Measurements from ENCODE around the gene GADD45B. TPM values are rescaled to one million over a fixed set of nuclear protein-coding genes. Genes with fewer than 3 reads are reported as not detected.

GADD45B gene
- total RNA-seq, 2 donors from 2014 or later, result 233 to 784 TPM

DNA sequence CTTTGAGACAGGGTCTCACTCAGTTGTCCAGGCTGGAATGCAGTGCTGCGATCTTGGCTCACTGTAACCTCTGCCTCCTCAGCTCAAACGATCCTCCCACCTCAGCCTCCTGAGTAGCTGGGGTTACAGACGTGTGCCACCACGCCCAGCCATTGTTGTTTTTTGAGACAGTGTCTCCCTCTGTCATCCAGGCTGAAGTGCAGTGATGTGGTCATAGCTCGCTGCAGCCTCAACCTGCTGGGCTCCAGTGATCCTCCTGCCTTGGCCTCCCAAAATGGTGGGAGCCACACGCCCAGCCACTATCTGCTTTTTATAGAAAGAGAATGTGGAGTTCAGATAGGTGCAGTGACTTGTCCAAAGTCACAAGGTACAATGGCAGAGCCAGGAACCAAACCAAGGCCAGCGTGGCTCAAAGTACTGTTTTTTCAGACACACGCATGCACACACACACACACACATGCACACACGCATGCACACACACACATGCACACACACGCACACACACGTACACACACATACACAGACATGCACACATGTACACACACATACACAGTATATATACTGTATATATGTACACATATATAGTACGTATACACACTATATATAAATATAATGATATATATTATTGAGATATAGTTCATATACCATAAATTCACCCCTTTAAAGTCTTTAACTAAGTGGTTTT, 6.6 kb downstream of the GADD45B start:
- peaks cover 17% of the 10 kb centered on the region for H3K36me3 Mint-ChIP-seq
- H3K9me3 Mint-ChIP-seq, result no peaks in the 10 kb centered on the region
- peaks cover 0 to 2% of the 10 kb centered on the region in 2 donors for H3K27me3 Mint-ChIP-seq
- H3K4me1 Mint-ChIP-seq (ENCODE audit: low read depth in 2 of 2), result peaks cover 10 to 25% of the 10 kb centered on the region in 2 donors
- DNase-seq (ENCODE audit: low spot score), result no peak
- no peak overlapping the region for H3K4me3 Mint-ChIP-seq
- peak overlapping the region in 1 of 2 donors; percentile 64 for H3K27ac Mint-ChIP-seq
- no peak for ATAC-seq

DNA sequence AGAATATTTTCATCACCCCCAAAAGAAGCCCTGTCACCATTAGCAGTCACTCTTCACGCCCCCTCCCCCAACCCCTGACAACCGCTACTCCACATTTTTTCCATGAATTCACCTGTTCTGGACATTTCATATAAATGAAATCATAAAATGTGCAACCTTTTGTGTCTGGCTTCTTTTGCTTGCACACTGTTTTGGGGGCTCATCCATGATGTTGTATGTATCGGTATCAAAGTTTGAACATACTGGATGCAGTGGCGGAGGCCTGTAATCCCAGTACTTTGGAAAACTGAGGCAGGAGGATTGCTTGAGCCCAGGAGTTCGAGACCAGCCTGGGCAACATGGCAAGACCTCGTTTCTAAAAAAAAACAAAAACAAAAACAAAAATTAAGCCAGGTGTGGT, 7.2 kb downstream of the GADD45B start:
- DNase-seq (ENCODE audit: low spot score) (no peak), ATAC-seq (no peak)
- Mint-ChIP-seq H3K36me3 (peaks cover 12% of the 10 kb centered on the region), H3K27ac (peak overlapping the region in 1 of 2 donors; percentile 64), H3K4me3 (no peak overlapping the region), H3K27me3 (peaks cover 0 to 2% of the 10 kb centered on the region in 2 donors), H3K9me3 (no peaks in the 10 kb centered on the region), H3K4me1 (ENCODE audit: low read depth in 2 of 2) (peaks cover 6 to 22% of the 10 kb centered on the region in 2 donors)

DNA sequence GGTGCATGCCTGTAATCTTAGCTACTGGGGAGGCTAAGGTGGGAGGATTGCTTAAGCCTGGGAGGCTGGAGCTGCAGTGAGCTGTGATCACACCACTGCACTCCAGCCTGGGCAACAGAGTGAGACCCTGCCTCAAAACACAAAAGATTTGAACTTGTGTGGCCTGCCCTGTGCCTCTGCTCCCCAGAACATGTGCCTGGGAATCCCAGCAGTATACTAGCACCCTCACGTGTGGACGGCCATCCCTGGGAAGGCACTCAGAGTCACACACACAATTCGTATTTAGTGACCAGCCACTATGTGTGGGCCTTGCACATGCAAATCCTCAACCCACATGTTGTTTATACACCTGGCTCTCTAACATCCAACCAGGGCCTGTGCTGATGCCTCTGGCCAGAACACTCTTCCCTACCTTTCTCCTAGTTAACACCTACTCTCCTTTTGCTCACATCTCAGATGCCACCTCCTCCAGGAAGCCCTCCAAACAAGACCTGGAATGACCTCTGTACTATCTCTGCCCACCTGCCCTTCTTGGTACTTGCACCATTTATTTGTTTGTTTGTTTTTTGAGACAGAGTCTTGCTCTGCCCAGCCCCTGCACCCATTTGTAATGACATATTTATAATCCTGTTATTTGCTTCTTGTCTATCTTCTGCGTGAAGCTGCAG, 7.7 kb downstream of the GADD45B start:
- H3K4me3 Mint-ChIP-seq, result no peak overlapping the region
- DNase-seq (ENCODE audit: low spot score) (no peak), ATAC-seq (no peak)
- H3K27ac Mint-ChIP-seq, result no peak overlapping the region
- H3K36me3 Mint-ChIP-seq, result peaks cover 6% of the 10 kb centered on the region
- peaks cover 0 to 2% of the 10 kb centered on the region in 2 donors for H3K27me3 Mint-ChIP-seq
- no peaks in the 10 kb centered on the region for H3K9me3 Mint-ChIP-seq
- peaks cover under 1 to 17% of the 10 kb centered on the region in 2 donors for H3K4me1 Mint-ChIP-seq (ENCODE audit: low read depth in 2 of 2)

DNA sequence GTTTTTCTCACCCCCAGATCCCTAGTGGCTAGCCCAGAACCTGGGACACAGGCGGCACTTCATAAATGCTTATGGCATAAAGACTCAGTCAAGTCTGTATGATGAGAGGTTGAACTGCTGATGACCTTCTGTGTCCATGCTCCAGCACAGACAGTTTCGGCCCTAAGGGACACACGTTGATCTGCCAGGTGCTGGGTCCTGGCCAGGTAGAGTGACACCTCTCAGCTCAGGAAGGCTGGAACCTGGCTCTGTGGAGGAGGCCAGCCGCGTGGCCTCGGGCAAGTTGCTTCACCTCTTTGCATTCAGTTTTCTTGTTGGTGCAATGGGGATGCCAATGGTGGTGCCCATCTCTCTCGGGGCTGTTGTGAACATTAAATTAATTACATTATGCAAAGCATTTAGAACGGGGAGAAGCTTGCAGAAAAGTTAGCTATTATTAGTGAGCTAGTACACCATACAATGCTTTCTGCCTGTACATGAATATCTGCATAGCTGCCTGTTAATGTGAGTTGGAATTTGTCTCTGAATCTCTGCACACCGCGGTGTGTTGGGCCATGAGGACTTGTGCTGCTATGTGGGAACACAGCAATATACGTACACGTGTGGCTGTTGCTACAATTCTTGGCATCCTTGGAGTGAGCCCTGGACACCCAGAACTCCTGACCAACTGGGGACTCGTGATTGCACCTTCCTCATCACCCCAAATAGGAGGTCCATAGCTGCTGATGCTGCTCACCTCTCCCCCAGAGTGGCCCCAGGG, 8.4 kb downstream of the GADD45B start:
- H3K27me3 Mint-ChIP-seq, result peaks cover 0 to 2% of the 10 kb centered on the region in 2 donors
- no peaks in the 10 kb centered on the region for H3K9me3 Mint-ChIP-seq
- no peak for DNase-seq (ENCODE audit: low spot score)
- H3K4me3 Mint-ChIP-seq, result no peak overlapping the region
- peaks cover under 1 to 16% of the 10 kb centered on the region in 2 donors for H3K4me1 Mint-ChIP-seq (ENCODE audit: low read depth in 2 of 2)
- peaks cover 6% of the 10 kb centered on the region for H3K36me3 Mint-ChIP-seq
- H3K27ac Mint-ChIP-seq, result no peak overlapping the region
- no peak for ATAC-seq

DNA sequence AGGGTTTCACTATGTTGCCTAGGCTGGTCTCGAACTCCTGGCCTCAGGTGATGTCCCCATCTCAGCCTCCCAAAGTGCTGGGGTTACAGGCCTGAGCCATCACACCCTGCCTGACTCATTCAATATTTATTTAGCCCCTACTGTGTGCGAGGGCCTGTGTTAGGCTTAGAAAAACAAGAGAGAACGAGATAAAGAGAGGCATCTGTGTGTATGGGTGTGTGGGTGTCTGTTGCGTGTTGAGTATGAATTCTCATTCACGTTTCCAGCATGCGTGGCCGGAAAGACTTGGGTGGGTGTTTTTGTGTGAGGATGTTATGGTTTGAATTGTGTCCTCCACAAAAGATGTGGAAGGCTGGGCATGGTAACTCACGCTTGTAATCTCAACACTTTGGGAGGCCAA, 9.5 kb downstream of the GADD45B start:
- H3K4me1 Mint-ChIP-seq (ENCODE audit: low read depth in 2 of 2), result peaks cover 6 to 13% of the 10 kb centered on the region in 2 donors
- H3K27ac Mint-ChIP-seq, result no peak overlapping the region
- no peak overlapping the region for H3K4me3 Mint-ChIP-seq
- ATAC-seq (no peak), DNase-seq (ENCODE audit: low spot score) (no peak)
- peaks cover 6% of the 10 kb centered on the region for H3K36me3 Mint-ChIP-seq
- peaks cover 6 to 8% of the 10 kb centered on the region in 2 donors for H3K27me3 Mint-ChIP-seq
- no peaks in the 10 kb centered on the region for H3K9me3 Mint-ChIP-seq

DNA sequence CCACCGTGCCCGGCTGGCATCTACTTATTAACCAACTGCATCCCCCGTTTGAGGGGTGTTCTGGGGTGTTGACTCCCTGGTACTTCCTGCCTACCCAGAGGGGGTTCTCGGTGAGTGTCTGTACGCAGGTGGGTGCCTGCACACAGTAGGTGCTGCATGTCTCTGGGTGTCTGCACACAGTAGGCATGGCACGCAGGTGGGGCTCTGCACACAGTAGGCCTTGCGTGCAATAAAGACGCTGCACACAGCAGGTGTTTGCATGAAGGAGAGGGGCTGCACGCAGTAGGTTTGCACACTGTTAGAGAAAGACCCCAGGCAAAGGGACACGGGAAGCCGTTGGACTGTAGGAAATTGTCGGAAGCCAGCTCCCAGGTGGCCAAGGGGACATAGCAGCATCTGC, 11.2 kb downstream of the GADD45B start:
- no peak for ATAC-seq

DNA sequence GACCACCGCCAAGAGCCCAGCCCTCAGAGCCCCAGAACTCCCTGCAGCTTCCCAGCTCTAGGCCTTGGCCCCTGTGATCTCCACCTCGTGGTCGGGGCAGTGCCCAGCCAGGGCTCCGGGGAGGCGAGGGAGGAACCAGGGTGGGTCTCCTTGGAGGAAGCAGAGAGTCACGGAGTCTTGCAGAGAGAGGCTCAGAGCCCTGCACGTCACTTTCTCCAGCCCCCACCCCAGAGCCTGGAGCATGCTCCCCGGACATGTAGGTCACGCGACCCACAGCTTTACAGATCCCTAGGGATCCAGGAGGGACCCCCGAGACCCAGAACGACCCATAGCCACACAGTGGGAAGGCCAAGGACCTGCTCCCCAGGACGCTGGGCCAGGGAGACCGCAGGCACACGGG, 11.9 kb downstream of the GADD45B start:
- H3K4me1 Mint-ChIP-seq (ENCODE audit: low read depth in 2 of 2), result peaks cover 6 to 17% of the 10 kb centered on the region in 2 donors
- H3K27ac Mint-ChIP-seq, result no peak overlapping the region
- no peak for DNase-seq (ENCODE audit: low spot score)
- H3K4me3 Mint-ChIP-seq, result no peak overlapping the region
- H3K36me3 Mint-ChIP-seq, result peaks cover 6% of the 10 kb centered on the region
- peaks cover 6 to 19% of the 10 kb centered on the region in 2 donors for H3K27me3 Mint-ChIP-seq
- no peaks in the 10 kb centered on the region for H3K9me3 Mint-ChIP-seq
- no peak for ATAC-seq

More for the DNA sequence above, 11.2 kb downstream of the GADD45B start:
- Mint-ChIP-seq H3K27me3 (peaks cover 6 to 16% of the 10 kb centered on the region in 2 donors), H3K4me1 (ENCODE audit: low read depth in 2 of 2) (peaks cover 6 to 13% of the 10 kb centered on the region in 2 donors), H3K9me3 (no peaks in the 10 kb centered on the region), H3K27ac (no peak overlapping the region), H3K36me3 (peaks cover 6% of the 10 kb centered on the region), H3K4me3 (no peak overlapping the region)
- no peak for DNase-seq (ENCODE audit: low spot score)

DNA sequence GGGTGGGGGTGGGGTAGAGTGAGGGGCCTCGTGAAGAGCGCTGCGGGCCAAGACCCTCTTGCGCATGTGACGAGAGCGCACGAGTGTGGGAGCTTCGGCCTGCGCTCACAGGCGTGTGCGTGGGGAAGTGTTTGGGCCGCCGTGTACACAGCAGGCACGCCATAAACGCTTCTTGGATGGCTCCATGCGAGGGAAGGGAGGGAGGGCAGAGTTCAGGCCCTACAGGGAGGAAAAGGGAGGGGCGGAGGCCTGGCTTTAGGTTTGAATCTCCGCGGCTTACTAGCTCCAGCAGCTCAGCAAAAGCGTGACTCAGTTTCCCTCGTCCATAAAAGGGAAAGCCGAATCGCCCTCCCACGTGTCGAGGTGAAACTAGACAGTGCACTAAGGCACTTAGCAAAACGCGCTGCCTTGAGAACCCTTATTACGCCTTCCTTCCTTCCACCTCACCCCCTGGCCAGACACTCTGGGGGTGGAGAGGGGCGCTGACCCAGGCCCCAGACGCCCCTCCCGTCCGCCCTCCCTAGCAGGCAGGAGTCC, 12.5 kb downstream of the GADD45B start:
- Mint-ChIP-seq H3K27me3 (peaks cover 6 to 19% of the 10 kb centered on the region in 2 donors), H3K4me1 (ENCODE audit: low read depth in 2 of 2) (peaks cover 6 to 17% of the 10 kb centered on the region in 2 donors), H3K27ac (no peak overlapping the region), H3K36me3 (peaks cover 6% of the 10 kb centered on the region), H3K4me3 (peak overlapping the region; percentile 4), H3K9me3 (no peaks in the 10 kb centered on the region)
- DNase-seq (ENCODE audit: low spot score), result no peak
- ATAC-seq, result peak in 1 of 2 donors; percentile 7

DNA sequence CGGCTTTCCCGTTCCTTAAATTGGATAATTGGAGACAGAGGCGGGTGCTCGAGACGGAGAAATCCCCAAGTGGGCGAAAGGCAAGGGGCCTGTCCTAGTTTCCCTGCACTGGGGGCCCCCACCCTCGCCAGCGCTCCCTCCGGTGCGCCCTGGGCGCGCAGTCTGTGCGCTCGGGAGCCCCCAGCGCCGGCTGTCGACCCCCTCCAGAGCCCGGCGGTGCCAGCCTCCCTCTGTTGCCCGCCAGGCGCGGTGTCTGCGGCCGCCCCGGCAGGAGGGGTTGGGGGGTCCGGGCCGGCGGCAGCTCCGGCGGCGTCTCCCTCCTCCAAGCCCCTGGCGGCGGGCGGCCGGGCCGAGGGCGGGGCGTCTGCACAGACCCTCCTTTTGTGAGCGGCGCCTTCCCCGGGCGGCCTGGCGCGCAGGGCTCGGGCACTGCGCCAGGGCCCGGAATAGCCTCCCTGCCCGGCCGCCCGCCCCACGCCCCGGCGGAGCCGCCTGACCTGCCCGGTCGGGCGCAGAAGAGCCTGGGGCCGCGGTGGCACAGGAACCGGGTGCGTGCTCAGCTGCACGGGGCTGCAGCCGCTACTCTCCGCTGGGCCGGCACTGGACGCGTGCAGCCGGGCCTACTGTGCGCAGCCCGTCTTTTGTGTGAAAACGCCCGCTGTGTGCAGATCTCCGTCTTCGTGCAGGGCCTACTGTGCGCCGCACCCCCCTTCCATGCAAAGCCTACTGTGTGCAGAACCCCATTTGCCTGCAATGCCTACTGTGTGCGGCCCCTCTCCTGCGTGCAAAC, 13.2 kb downstream of the GADD45B start:
- peaks cover 6 to 21% of the 10 kb centered on the region in 2 donors for H3K27me3 Mint-ChIP-seq
- H3K4me3 Mint-ChIP-seq, result peak overlapping the region; percentile 53
- H3K27ac Mint-ChIP-seq, result no peak overlapping the region
- no peaks in the 10 kb centered on the region for H3K9me3 Mint-ChIP-seq
- no peaks in the 10 kb centered on the region for H3K36me3 Mint-ChIP-seq
- DNase-seq (ENCODE audit: low spot score) (no peak), ATAC-seq (peak; percentile 49 to 52)
- peaks cover 6 to 14% of the 10 kb centered on the region in 2 donors for H3K4me1 Mint-ChIP-seq (ENCODE audit: low read depth in 2 of 2)

DNA sequence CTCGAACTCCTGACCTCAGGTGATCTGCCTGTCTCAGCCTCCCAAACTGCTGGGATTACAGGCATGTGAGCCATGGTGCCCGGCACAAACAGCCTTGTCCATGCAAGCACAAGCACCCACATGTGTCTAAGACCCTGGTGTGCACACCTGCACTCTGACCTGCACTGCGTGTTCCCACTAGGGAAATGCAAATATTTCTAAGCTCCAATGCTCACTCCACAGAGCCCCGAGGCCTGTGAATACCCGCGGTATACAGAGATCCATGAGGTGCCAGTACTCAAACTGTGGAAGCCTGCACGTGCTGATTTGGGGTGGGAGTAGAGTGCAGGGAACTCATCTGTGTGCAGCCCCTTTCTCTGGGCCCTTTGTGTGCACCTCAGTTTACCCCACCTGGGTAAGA, 14.7 kb downstream of the GADD45B start:
- no peak overlapping the region for H3K4me3 Mint-ChIP-seq
- H3K4me1 Mint-ChIP-seq (ENCODE audit: low read depth in 2 of 2), result peaks cover 6 to 17% of the 10 kb centered on the region in 2 donors
- H3K27me3 Mint-ChIP-seq, result peaks cover 6 to 21% of the 10 kb centered on the region in 2 donors
- DNase-seq (ENCODE audit: low spot score), result no peak
- H3K27ac Mint-ChIP-seq, result no peak overlapping the region
- no peaks in the 10 kb centered on the region for H3K9me3 Mint-ChIP-seq
- ATAC-seq, result no peak
- no peaks in the 10 kb centered on the region for H3K36me3 Mint-ChIP-seq

DNA sequence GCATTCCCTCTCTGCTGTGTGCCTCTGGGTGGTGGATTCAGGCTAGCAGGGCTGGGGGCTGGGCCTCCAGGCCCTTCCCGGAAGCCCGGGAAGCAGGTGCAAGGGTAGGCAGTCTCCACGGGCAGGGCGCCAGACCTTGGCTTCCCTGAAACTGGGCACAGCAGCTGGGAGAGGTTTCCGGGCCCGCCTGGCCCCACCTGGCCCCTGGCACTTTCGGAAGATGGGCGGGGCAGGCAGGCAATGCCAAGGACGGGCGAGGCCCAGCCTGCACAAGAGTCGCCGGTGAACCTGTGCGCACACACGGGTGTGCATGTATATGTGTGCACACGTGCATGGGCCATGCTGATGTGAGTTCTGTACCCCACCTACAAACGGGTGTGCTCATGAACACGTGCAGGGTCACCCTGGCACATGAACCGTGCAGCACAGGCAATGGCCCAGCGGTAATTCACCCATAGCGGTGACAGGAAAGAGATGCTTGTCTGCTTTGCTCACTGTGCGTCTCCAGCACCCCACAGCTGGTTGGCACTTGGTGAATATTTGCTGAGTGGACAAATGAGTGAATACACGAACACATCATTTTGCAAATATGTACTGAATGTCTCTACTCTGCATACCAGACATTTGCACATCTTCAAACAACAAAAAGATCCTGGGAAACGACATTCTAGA, 15.3 kb downstream of the GADD45B start:
- H3K4me1 Mint-ChIP-seq (ENCODE audit: low read depth in 2 of 2), result peaks cover 6 to 17% of the 10 kb centered on the region in 2 donors
- DNase-seq (ENCODE audit: low spot score) (no peak), ATAC-seq (no peak)
- no peak overlapping the region for H3K27ac Mint-ChIP-seq
- H3K36me3 Mint-ChIP-seq, result no peaks in the 10 kb centered on the region
- H3K4me3 Mint-ChIP-seq, result no peak overlapping the region
- no peaks in the 10 kb centered on the region for H3K9me3 Mint-ChIP-seq
- H3K27me3 Mint-ChIP-seq, result peaks cover 6 to 21% of the 10 kb centered on the region in 2 donors

DNA sequence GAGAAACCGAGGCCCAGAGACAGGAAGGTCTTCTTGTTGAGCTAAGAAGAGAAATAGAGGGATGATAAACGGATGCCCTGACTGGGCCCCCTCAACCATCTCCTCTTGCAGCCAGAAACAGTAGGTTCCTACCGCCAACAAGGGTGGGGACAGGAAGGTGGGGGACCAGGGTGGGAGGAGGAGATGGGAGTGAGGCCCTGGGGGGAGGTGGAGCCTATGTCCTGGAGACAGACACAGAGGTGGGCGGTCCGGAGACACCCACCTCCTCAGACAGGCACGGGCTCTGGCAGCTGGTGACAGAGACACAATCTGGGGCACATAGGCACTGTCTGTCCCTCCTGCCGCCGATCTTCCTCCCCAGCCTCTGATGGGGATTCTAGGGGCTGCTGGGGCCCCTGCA, 16.9 kb downstream of the GADD45B start:
- no peaks in the 10 kb centered on the region for H3K9me3 Mint-ChIP-seq
- H3K36me3 Mint-ChIP-seq, result no peaks in the 10 kb centered on the region
- peaks cover 6 to 17% of the 10 kb centered on the region in 2 donors for H3K4me1 Mint-ChIP-seq (ENCODE audit: low read depth in 2 of 2)
- ATAC-seq (no peak), DNase-seq (ENCODE audit: low spot score) (no peak)
- no peak overlapping the region for H3K4me3 Mint-ChIP-seq
- peaks cover 6 to 19% of the 10 kb centered on the region in 2 donors for H3K27me3 Mint-ChIP-seq
- H3K27ac Mint-ChIP-seq, result peak overlapping the region in 1 of 2 donors; percentile 29

Measured in natural killer cell treated with Interleukin-12 subunit alpha and Interleukin-12 subunit beta and Interleukin-15 and Interleukin-18, amount 100 ng/mL, for 72 hours (primary cell).